Measurements from ENCODE around the gene TKT.
"Not testable (repeated sequence)": the region's sequence is repeated elsewhere in the genome, so short reads cannot be mapped to it uniquely, and the experiment has no call there.

The TKT gene

GRCh38 chr3:53253707-53254508 is 1.9 kb downstream of the TKT start:
- peak overlapping the region; percentile 83 for H3K4me3 ChIP-seq (ENCODE audit: low read depth, low read length)
- no peak for TF ChIP-seq CTCF (IDR thresholded peaks at IDR 0.05; ENCODE audit: borderline replicate concordance, insufficient read depth, low read depth, low read length)

DNA sequence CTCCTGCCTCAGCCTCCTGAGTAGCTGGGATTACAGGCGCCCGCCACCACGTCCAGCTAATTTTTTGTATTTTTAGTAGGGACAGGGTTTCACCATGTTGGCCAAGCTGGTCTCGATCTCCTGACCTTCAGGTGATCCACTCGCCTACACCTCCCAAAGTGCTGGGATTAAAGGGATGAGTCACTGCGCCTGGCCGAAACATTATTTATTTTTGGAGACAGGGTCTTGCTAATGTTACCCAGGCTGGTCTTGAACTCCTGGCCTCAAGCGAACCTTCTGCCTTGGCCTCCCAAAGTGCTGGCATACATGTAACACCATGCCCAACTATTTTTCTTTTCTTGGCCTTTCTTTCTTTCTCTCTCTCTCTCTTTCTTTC is 2.9 kb downstream of the TKT start:
- H3K4me3 ChIP-seq (ENCODE audit: low read depth, low read length): not testable (repeated sequence)

- no peak overlapping the region for H3K4me3 ChIP-seq (ENCODE audit: low read depth, low read length)
Observed at GRCh38 chr3:53252096-53252946, 3.5 kb downstream of the TKT start.

GRCh38 chr3:53250881-53251605 is 4.8 kb downstream of the TKT start:
- no peak for TF ChIP-seq CTCF (IDR thresholded peaks at IDR 0.05; ENCODE audit: borderline replicate concordance, insufficient read depth, low read depth, low read length)
- H3K4me3 ChIP-seq (ENCODE audit: low read depth, low read length): no peak overlapping the region

More at GRCh38 chr3:53252096-53252946, 3.5 kb downstream of the TKT start:
- no peak for TF ChIP-seq CTCF (IDR thresholded peaks at IDR 0.05; ENCODE audit: borderline replicate concordance, insufficient read depth, low read depth, low read length)

DNA sequence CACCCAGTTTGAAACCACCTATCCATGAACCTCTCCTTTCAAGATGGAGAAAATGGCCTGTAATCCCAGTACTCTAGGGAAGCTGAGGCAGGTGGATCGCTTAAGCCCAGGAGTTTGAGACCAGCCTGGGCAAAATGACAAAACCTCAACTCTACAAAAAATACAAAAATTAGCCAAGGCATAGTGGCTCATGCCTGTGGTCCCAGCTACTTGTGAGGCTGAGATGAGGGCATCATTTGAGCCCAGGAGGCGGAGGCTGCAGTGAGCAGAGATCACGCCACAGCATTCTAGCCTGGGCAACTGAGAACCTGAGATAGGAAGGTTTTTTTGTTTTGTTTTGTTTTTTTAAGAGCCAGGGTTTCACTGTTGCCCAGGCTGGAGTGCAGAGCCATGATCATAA is 5.4 kb downstream of the TKT start:
- H3K4me3 ChIP-seq (ENCODE audit: low read depth, low read length): no peak overlapping the region
- no peak for TF ChIP-seq CTCF (IDR thresholded peaks at IDR 0.05; ENCODE audit: borderline replicate concordance, insufficient read depth, low read depth, low read length)

GRCh38 chr3:53248161-53248560 is 7.7 kb downstream of the TKT start:
- H3K4me3 ChIP-seq (ENCODE audit: low read depth, low read length): no peak overlapping the region
- TF ChIP-seq CTCF (IDR thresholded peaks at IDR 0.05; ENCODE audit: borderline replicate concordance, insufficient read depth, low read depth, low read length): no peak

GRCh38 chr3:53247619-53248018 is 8.2 kb downstream of the TKT start:
- no peak for TF ChIP-seq CTCF (IDR thresholded peaks at IDR 0.05; ENCODE audit: borderline replicate concordance, insufficient read depth, low read depth, low read length)
- H3K4me3 ChIP-seq (ENCODE audit: low read depth, low read length): no peak overlapping the region

Measured in GM12875 (cell line).